GM23248 (cell line): ENCODE data around the gene NLRC5.

Experiments used
- EZH2 ChIP-seq: fragments of 200-600 bp; sonication (generic); IDR thresholded peaks from 2 replicates; pipeline ENCODE4 v1.6.1; 2018; ENCODE audit warnings: antibody characterized with exemption, mild to moderate bottlenecking; ENCODE audit not compliant: insufficient read depth, poor library complexity, severe bottlenecking
- EZH2phosphoT487 ChIP-seq: fragments of 200-600 bp; sonication (generic); IDR thresholded peaks from 2 replicates; pipeline ENCODE4 v1.6.1; 2018; ENCODE audit warnings: antibody characterized with exemption, moderate library complexity, mild to moderate bottlenecking, low read depth; ENCODE audit not compliant: insufficient read depth

DNA sequence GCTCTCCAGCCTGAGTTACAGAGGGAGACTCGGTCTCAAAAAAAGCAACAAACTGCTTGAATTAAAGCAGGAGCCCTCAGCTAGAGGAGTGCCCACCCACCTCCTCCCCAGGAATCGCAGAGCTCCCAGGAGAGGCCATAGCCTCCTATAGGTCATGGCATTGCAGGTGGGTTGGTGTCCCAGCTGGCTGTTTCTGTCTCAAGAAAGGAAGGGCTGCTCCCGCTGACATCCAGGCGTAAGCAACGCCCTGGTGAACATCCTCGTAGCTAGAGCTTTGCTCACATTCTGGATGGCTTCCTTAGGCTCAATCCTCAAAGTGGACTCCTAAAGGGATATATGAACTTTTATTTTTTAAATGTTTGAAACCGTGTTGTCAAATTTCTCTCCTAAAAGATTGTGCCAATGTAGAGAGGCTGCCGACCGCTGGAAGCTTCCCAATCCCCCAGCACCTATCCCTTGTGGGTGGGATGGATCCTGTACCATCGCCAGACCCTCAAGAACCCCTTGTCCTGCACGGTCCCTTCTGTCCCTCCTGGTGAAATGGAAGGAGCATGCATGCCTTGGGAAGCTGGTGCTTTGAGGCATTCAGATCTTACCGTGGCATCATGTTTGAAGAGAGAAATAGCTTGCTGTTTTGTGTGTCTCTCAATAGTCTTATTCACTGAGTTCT, 5.9 kb downstream of the NLRC5 start:
- TF ChIP-seq EZH2, result no peak
- TF ChIP-seq EZH2phosphoT487, result no peak
